EH (cell line): ENCODE results near the gene TFB2M.
"Not testable (repeated sequence)": the region's sequence is repeated elsewhere in the genome, so short reads cannot be mapped to it uniquely, and the experiment has no call there.

Source experiments
- DNase-seq: peaks from one replicate; pipeline ENCODE4 v3.0.0-alpha.2; 2015; ENCODE audit warnings: low read depth

TFB2M gene

DNA sequence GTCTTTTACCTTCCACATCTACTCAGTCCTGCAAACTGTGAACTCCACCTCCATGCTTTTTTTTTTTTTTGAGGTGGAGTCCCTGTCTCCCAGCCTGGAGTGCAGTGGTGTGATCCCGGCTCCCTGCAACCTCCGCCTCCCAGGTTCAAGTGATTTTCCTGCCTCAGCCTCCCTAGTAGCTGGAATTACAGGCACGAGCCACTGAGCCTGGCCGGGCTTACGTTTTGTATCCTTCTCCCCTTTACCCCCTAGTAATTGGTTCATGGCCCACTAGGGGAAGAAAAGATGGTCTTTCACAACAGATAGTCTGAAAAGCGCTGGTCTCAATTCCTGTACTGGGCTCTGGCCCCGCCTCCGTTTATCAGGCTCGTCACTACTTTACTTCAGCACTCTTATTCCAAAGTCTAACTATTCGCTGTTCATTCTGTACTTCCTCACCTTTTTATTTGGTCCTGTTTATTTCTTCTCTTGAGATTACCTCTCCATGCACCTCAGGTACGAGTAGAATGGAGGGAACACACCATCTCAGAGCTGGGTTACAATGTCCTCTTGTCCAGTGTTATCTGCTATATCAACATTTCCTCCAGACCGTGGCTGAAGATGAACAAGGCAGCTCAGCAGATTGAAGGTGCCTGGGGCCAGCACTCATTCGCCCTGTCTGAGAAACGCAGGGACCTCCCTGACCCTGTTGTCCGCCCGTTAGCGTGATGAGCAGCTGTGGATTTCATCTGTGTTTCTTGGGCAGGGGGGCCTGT is 16.4 kb upstream of the TFB2M start:
- no peak for DNase-seq

DNA sequence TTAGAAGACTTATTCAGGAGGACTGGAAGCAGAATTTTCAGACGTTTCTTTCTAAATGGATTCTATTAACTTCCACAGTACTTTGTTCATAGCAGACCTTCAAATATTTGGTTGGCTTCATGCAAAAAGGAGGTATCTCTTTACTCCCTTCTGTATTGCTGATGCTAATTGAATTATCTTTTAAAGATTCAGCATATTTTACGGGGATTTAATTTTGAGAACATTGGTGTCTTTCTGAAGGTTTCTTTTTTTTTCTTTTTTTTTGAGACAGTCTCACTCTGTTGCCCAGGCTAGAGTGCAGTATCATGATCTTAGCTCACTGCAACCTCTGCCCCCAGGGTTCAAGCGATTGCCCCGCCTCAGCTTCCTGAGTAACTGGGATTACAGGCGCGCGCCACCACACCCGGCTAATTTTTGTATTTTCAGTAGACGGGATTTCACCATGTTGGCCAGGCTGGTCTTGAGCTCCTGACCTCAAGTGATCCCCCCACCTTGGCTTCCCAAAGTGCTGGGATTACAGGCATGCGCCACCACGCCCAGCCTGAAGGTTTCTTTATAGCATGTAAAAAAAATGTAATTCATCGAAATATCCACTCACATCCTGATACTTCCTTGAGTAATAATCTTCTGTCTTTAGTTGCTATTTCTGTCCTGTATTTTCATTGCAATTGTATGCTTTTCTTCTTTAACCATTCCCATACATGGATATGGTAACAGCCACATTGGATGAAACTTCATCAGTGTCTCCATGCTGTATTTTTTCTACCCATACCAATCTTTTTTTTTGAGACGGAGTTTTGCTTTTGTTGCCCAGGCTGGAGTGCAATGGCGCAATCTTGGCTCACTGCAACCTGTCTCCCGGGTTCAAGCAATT is 14.7 kb upstream of the TFB2M start:
- peak; percentile 39 for DNase-seq

DNA sequence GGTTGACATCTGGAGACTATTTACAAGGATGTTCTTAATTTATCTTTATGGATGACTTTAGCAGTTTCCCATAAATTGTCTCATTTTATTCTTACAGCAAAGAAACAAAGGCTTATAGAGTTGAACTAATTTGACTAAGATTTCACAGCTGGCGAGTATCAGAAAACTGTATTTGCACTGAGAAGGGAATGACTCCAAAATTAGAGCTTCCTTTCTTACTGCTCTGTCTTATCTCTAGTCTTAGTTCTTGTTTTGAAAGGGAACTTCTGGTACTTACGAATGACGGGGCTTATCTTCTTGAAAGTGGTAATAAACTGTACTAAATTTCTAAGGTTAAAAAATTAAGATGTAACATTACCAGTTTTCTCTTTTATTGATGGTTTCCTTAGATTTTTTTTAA is 13.8 kb upstream of the TFB2M start:
- peak; percentile 28 for DNase-seq

DNA sequence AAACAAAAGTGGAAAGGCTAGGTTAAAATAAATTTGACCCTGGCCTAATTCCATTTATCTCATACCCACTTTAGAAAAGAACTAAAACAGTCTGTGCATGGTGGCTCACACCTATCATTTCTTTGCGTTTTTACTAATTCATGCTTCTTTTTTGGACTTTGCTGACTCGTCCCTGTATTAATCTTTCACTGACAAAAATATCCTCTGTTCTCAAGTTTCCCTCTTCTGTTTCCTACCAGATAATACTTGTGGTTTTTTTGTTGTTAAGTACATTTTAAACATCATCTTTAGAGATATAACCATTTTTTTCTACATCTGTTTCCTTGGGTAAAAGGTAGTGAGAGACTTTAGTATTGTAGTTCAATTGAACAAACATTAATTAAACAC is 11.7 kb upstream of the TFB2M start:
- DNase-seq: peak; percentile 42

DNA sequence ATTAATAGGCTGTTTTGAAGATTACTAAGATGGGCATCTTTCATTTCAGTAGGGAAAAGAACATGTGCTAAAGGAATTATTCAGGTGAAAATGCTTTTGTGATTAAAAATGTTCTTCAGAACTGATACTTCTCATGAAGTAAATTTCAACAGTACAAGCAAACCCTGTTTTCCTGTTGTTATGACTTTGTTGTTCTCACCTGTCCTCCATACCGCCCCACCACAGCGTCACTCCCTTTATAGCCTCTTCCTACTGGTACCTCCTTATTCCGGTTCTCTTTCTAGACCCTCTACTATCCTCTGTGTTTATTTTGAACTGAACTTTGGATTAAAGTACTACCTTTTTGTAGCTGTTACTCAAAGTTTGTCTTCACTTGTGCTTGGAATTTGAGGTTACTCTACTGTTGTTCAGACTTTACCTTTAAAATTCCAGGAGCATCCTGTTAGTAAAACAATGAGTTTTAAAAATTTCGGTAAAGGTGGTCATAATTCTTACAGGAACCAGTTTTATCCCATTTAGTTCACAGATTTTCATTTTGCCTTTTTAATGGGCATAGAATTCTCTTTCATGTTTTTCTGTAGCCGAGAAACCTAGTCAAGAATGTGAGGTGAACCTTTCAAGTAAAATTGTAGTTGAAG is 11.1 kb upstream of the TFB2M start:
- no peak for DNase-seq

DNA sequence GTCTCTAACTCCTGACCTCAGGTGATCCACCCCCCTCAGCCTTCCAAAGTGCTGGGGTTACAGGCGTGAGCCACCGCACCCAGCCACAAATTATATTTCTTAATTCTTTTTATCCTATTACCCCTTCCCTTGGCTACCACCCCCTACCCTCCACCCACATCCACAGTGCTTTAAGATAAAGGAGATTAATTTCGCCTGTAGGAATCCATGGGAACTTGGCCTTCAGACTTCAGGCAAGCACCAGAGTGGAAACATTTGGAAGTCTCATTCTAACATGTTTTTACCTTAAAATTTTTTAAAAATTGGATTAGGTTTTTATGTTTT is 10.6 kb upstream of the TFB2M start:
- DNase-seq: no peak

DNA sequence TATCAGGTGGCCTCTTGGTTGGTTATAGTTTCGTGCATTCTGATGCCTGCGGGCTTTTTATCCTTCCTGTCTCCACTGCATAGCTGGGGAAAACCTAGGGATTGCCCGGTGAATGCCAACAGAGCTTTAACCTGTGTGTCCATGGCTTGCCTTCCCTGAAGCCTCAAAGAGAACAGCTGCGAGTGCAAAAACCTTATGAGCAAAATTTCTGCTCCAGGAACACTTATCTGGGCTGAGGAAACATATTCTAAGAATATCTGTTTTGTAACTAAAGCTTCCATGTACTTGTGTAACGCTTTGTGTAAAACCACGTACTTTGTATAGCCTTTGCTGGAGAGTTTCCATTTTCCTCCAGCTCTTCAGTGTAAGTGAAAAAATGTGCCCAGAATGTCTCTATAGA is 7.4 kb upstream of the TFB2M start:
- DNase-seq: no peak

DNA sequence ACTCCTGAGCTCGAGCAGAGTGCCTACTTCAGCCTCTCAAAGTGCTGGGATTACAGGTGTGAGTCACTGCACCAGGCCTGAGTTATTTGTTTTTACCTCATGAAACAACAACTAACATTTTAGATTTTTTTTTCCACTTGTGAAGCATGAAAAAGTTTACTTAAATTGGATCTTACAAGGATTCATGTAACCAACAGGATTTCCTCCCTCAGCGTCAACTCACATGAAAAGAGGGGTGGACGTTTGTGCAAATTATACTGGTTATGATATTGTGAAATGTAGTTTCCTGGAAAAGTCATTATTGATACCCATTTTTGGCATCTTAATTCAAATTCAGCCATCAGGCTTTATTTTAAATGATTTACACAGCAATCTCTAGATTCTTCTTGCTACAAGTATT is 6.7 kb upstream of the TFB2M start:
- DNase-seq: no peak

DNA sequence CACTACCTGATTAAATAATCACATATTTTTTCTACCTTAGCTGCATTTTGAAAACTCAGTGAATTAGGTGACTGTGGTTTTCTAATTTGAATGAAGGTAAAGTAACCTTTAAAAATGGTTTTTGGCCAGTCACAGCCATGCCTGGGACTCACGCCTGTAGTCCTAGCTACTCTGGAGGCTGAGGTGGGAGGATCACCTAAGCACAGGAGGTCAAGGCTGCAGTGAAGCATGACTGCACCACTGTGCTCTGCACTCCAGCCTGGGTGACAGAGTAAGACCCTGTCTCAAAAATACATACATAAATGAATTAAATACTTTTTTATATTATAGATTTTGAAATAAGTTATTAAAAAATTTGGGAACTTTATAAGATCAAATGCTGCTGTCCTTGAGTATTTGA is 5.9 kb upstream of the TFB2M start:
- no peak for DNase-seq

DNA sequence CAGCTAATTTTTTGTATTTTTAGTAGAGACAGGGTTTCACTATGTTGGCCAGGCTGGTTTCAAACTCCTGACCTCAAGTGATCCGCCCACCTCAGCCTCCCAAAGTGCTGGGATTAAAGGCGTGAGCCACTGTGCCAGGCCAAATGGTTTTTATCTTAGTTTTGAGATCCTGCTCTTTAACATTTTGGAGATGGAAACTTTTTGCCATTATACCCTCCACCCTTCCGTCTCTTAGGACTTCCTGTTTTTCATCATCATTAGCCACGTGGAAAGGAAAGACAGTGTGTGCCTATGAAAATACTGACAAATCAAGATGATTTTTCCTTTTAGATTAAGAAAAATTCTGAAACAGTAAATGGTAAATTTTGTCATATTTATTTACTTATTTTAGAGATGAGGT is 5.2 kb upstream of the TFB2M start:
- not testable (repeated sequence) for DNase-seq

DNA sequence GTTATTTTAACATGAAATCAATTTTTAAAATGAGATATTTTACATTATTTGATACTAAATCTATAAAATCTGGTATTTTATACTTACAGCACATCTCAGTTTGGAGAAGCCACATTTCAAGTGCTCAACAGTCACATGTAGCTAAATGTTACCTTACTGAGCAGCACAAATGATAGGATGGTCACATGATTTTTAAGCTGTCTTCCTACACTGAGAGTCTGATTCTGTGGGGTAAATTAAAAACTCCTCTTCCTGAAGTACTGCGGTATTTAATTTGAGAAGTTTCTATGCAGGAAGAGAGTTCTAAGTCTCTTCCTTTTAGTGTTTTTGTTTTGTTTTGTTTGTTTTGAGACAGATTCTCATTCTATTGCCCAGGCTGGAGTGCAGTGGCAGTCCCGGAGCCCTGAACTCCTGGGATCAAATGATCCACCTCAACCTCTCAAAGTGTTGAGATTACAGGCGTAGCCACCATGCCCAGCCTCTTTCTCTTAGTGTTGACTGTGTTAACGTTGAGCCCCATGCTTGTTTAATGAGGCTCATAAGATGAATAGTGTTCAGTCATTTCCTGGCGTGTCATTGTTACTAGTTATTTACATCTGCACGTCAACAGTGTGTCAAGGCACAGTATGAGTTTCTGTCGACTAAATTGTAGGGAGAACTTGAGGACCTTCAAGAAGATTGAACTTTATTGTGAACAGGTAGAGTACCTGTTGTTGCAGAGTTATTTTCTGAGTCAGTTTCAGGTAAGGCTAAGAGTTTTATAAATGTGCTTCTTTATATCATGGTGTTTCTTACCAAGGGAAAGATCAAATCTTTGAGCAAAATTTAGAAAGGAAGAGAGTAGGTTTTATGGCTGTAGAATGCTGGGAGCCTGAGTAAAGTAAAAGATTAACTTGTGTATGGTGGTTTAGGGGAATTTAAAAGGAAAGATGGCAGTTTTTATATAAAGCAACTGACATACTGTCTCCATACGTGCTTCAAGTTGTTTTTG is 3.5 kb upstream of the TFB2M start:
- peak; percentile 69 for DNase-seq

DNA sequence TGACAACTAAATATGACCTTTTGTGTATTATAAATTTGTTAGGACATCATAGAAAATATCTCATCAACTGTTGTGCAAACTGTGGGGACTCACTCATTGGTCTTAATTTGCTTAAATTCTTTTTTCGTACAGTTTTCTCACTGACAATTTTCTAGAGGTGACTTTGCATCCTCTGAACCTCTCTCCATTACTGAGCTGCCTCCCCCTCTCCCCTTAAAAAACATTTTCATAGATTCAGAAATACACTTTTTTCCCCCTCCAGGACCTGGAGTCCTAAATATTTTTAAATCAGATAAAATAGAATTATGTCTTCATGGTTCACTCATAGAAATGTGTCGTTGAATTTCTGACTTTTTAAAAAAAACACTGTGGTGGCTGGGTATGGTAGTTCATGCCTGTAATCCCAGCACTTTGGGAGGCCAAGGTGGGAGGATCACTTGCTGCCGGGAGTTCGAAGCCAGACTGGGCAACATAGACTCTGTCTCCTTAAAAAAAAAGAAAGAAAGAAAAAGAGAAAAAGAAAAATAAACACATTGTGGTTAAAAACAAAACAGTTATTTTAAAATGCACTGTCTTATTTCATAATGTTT is 1.7 kb upstream of the TFB2M start:
- no peak for DNase-seq

DNA sequence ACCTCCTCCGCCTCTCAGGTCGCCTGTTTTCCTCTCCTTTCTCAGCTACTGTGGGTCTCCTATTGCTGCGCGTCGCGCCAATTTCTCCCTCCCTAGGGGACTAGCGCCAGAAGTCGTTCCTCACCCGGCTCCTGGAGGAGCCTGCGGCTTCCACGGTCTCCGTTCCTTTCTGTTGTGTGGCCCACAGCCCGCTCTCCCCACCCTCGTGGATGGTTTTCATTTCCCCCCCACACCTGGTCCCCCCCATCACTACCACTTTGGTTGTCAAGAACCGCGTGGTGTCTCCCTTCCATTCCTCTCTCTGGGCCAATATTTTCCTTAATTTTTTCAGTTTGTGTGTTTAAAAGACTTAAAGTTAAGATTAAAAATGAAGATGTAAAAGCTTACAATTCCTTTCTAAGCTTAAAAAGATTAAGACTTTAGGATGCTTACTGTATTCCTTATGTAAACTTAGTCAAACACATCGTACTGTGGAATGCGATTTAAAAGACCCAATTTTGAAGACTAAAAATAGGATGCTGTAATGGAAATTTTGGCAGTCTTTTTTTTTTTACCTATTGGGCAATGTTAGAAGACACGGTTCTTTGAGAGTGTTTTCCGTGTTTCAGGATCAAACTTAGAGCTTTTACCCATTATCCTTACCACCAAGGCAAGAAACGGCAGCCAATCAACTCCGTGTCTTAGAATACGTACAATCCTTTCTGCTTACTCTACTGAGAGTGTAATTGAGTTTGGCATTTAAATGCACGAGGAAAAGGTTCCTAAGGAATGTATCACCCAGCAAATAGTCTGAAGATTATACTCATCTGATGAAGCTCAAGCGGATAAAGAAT is 968 bp upstream of the TFB2M start:
- DNase-seq: peak; percentile 95

DNA sequence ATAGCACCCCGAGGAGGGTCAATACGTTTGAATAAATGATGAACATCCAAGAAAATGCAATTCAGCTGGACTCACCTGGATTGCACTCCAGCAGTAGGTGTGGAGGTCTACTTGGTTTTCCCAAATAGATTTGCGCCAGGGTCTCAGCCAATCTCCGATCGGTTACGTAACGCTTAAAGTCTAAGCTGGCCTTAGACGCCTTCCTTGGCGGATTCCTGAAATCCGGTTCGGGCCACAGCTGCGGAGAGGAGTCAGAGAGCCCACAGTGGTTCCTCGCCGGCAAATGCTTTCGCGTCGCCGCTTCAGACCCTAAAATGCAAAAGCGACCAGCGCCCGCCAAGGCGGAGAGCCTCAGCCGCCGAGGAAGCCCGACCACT is 322 bp downstream of the TFB2M start:
- no peak for DNase-seq

DNA sequence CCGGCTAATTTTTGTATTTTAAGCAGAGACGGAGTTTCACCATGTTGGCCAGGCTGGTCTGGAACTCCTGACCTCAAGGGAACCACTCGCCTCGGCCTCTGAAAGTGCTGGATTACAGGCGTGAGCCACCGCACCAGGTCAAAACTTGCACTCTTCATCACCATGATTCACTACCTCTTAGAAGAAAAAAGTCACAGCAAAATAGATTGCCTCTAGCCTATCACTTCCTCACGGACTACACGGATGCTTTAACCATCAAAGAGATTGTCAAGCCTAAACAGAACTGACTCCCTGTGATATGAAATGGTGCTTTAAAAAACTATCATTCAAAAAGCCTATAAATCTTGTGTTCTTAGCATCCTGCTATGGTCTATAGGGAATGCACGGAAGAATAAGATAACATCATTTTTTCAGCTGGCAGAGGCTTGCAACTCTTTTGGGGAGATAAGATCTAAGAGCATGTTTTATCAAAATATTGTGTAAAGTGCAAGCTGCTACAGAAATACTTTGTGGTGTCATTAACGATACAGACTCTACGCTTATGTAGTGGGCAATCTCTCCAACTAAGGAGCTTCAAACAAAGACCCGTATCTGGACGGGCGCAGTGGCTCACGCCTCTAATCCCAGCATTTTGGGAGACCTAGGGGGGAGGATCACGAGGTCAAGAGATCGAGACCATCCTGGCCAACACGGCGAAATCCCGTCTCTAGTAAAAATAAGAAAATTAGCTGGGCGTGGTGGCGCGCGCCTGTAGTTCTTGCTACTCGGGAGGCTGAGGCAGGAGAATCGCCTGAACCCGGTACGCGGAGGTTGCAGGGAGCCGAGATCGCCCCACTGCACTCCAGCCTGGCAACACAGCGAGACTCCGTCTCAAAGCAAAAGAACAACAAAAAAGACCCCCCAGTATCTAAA is 966 bp downstream of the TFB2M start:
- peak; percentile 34 for DNase-seq

DNA sequence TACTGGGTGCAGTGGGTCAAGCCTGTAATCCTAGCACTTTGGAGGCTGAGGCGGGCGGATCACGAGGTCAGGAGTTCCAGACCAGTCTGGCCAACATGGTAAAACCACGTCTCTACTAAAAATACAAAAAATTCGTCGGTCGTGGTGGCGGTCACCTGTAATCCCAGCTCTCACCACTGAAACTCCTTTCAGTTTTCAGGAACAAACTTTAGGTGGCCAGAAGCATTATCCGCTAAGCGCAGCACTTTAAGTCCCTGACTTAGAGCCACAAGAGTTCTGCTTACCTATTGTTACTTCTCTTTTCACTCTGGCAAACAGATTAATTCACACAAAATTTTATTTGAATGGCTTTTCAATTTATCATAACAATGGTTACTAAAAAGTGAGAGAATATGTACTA is 5.2 kb downstream of the TFB2M start:
- not testable (repeated sequence) for DNase-seq

DNA sequence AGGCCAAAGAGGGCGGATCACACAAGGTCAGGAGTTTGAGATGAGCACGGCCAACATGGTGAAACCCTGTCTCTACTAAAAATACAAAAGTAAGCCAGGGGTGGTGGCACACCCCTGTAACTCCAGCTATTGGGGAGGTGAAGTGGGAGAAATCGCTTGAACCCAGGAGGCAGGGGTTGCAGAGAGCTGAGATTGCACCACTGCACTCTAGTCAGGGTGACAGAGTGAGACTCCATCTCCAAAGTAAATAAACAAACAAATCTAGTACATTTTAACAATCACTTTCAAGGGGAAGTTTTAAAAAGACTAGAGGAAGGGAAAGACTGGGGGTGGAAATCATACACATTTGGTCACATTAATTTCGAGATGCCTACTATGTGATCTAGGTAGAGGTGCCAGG is 6.8 kb downstream of the TFB2M start:
- DNase-seq: no peak

DNA sequence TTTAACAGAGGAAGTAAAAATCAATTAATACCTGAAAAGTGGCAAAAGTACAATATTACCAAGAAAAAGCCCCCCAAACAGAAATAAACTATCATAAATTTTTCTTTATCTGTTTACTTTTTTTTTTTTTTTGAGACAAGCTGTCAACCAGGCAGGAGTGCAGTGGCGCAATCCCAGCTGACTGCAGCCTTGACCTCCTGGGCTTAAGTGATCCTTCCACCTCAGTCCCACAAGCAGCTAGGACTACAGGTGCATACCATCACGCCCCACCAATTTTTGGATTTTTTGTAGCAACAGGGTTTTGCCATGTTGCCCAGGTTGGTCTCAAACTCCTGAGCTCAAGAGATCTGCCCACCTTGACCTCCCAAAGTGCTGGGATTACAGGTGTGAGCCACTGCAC is 8.0 kb downstream of the TFB2M start:
- DNase-seq: no peak

DNA sequence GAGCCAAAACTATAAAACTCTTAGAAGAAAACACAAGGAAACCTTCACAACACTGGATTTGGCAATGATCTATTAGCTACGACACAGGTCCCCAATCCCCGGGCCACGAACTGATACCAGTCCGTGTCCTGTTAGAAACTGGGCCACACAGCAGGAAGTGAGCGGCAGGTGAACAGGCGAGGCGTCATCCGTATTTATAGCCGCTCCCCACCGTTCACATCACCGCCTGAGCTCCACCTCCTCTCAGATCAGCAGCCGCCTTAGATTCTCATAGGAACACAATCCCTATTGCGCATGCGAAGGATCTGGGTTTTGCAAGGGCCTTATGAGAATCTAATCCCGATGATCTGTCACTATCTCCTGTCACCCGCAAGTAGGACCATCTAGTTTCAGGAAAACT is 11.9 kb downstream of the TFB2M start:
- DNase-seq: no peak

DNA sequence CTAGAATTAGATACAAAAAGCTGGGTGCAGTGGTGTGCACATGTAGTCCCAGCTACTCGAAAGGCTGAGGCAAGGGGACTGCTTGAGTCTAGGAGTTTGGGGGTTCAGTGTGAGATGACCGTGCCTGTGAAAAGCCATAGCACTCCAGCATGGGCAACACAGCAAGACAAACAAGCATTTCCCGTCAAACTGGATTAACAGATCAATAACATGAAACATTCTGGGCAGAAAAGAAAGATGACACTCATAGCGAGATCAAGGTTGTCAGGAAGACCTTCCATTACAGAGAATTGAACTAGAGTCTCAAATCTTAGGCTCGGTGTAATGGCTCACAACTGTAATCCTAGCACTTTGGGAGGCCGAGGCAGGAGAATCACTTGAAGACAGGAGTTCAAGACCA is 14.0 kb downstream of the TFB2M start:
- no peak for DNase-seq
